Measurements from ENCODE around the gene SPDYE6.

DNA sequence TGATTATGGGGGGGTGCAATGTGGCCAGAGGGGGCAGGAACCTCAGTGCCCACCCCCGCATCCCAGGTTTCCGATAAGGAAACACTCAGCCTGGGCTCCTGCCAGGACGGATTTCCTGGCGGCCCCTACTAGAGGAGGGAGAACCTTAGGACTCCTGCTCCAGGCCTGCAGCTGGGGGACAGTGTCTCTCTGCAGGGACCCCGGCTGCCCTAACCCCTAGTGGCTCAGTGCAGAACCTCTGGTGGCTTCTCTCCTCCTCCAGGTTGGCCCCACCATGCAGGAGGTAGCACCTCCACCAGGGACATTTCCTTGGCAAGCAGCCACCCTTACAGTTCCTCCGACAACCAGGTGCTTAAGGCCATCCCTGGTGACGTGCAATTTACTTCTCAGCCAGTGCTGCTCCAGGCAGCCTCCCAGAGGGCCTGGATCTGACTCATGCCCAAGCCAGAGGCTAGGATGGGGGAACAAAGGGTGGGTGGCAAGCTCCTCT, 37.7 kb downstream of the SPDYE6 start:
- TF ChIP-seq, protein P1, sequence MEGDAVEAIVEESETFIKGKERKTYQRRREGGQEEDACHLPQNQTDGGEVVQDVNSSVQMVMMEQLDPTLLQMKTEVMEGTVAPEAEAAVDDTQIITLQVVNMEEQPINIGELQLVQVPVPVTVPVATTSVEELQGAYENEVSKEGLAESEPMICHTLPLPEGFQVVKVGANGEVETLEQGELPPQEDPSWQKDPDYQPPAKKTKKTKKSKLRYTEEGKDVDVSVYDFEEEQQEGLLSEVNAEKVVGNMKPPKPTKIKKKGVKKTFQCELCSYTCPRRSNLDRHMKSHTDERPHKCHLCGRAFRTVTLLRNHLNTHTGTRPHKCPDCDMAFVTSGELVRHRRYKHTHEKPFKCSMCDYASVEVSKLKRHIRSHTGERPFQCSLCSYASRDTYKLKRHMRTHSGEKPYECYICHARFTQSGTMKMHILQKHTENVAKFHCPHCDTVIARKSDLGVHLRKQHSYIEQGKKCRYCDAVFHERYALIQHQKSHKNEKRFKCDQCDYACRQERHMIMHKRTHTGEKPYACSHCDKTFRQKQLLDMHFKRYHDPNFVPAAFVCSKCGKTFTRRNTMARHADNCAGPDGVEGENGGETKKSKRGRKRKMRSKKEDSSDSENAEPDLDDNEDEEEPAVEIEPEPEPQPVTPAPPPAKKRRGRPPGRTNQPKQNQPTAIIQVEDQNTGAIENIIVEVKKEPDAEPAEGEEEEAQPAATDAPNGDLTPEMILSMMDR (conservative IDR thresholded peaks at IDR 0.05): no peak
- no peak for TF ChIP-seq ZFX (IDR thresholded peaks at IDR 0.05)
